Measurements from ENCODE around the gene KRTAP5-6. TPM values are rescaled to one million over a fixed set of nuclear protein-coding genes. Genes with fewer than 3 reads are reported as not detected.

Gene KRTAP5-6
- total RNA-seq, 1 donor from 2014 or later, result not detected

DNA sequence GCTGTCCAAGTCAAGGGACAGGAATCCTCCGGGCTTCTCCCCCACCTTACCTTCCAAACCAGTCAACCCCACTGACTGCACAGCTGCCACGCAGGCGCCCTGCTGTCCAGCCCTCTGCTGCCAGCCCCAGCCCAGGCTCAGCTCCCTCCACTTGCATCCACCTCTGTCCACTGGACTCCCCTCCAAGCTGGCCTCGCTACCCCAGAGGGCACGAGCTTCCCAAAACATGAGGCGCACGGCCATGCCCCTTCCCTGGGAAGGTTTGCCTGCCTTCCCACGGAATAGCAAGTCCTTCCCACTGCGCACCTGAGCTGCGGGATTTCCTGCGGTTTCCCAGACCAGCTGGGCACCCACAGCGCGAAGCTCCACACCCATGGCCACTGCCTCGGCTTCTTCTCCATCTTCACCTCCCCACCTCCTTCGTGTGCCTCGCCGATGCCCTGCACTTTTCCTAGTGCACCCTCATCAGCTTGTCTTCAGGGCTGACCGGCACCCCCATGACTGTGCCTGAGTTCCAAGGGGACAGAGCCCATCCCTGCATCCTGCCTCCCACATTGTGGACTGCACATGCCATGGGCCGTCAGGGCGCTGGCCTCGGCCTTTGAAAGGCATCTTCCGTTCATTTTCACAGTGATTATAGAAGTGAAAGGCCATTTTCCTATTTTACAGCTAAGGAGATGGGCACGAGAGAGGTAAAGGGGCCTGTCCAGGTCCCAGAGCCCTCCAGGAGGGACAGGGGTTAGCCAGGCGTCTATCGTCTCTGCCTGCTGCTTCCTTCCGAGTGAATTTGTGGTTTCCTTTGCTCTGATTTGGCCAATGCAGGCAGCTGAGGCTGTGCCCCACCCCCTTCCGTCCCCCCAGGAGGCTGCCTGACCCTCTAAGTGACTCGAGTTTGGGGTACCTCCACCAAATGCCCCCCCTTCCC, 37.0 kb downstream of the KRTAP5-6 start:
- no peak for ATAC-seq

DNA sequence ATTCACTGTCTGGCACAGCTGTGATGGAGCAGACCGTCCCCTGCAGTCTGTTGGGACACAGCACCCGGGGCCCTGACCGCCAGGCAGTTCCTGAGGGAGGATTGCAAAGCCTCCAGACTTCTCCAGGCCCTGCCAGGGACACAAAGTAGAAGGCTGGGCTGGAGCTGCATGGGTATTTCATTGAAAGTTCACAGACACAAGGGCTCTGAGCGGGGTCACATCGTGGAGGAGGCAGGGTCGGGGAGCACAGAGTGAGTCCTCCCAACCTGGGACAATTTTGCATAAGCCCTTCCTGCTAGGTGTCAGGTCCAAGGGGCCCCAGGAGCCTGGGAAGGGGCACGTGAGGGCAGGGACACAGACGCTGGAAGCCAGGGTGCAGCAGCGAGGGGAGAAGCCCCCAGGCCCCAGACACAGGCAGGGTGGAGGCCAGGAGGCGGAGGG, 37.7 kb downstream of the KRTAP5-6 start:
- no peak for ATAC-seq

- ATAC-seq, result no peak
Observed at GRCh38 chr11:1735271-1735670, 38.3 kb downstream of the KRTAP5-6 start.

- ATAC-seq, result no peak
Observed at GRCh38 chr11:1736447-1736992, 39.5 kb downstream of the KRTAP5-6 start.

- ATAC-seq, result no peak
Observed at GRCh38 chr11:1737080-1737757, 40.2 kb downstream of the KRTAP5-6 start.

DNA sequence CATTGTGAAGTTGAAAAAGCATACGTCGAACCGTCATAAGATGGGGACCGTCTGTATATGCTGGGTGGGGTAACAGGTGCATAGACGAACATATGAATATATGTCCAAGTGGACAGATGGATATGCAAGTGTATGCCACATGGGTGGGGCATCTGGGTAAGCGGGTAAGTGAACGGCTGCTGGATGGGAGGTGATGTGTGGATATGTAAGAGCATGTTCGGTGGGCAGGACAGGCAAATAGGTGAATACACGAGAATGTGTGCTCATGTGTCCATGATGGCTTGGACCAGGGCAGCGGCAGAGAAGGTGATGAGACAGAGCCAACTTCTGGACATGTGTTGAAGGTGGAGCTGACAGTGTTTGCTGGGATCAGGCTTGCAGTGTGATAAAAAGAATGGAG, 41.4 kb downstream of the KRTAP5-6 start:
- ATAC-seq, result no peak

DNA sequence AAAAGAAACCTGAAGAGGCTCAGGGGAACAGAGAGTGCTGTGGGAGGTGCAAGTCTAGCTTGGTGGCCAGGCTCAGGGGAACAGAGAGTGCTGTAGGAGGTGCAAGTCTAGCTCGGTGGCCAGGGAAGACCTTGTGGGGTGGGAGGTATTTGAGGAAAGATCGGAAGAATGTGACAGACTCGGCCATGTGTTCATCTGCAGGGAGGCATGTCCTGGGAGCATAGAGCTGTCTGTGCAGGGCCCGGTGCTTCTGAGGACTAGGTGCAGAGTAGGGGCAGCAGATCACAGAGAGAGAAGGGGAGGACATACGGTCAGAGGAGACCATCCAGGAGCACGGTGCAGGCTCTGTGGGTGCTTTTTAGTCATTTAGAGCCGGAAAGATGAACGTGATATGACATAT, 42.6 kb downstream of the KRTAP5-6 start:
- ATAC-seq, result no peak

- ATAC-seq, result no peak
Observed at GRCh38 chr11:1740786-1741530, 44.0 kb downstream of the KRTAP5-6 start.

GRCh38 chr11:1741741-1742140, 44.7 kb downstream of the KRTAP5-6 start:
- ATAC-seq, result no peak

DNA sequence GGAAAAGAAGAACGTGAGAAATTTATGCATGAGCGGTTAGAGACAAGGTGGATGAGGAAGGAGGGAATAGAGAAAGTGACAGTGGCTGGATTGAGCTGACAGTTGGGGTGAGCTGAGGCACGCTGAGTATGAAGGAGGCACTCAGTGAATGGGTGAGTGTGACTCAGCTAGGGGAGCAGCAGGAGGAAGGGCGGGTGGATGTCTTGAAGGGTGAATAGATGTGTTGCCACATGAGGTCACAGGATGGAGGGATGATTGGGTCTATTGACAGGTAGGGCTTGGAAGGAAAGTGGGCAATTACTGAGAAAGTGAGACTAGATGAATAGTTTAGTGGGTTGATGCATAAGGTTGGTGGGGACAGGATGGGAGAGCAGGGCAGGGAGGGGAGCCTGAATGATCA, 45.4 kb downstream of the KRTAP5-6 start:
- peak; percentile 43 for ATAC-seq

DNA sequence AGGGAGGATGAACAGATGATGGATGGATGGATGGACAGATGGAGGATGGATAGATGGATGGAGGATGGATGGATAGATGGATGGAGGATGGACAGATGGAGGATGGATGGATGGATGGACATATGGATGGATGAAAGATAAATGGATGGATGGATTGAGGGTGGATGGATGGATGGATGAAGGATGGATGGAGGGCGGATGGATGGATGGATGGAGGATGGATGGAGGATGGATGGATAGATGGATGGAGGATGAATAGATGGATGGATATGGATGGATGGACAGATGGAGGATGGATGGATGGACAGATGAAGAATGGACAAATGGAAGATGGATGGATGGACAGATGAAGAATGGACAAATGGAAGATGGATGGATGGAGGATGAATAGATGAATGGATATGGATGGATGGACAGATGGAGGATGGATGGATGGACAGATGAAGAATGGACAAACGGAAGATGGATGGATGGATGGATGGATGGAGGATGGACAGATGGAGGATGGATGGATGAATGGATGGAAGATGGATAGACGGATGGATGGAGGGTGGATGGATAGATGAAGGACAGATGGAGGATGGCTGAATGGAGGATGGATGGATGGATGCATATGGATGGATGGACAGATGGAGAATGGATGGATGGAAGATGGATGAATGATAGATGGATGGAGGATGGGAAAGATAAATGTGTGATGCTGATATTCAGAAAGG, 46.0 kb downstream of the KRTAP5-6 start:
- ATAC-seq, result no peak

- ATAC-seq, result no peak
Observed at GRCh38 chr11:1743585-1744136, 46.7 kb downstream of the KRTAP5-6 start.

GRCh38 chr11:1744137-1744886, 47.3 kb downstream of the KRTAP5-6 start:
- ATAC-seq, result no peak

GRCh38 chr11:1744891-1745700, 48.1 kb downstream of the KRTAP5-6 start:
- no peak for ATAC-seq

DNA sequence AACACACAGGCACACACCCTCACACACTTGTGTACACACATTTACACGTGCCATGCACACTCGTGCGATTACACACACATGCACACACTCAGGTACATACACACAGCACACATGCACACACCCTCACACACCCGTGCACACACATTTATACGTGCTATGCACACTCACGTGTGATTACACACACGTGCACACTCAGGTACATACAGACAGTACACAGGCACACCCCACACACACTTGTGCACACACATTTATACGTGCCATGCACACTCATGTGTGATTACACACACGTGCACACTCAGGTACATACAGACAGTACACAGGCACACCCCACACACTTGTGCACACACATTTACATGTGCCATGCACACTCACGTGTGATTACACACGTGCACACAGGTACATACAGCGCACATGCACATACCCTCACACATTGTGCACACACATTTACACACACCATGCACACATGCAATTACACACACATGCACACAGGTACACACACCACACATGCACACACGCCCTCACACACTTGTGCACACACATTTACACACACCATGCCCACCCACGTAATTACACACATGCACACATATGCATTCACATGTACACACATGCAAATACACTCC, 48.8 kb downstream of the KRTAP5-6 start:
- ATAC-seq, result no peak

DNA sequence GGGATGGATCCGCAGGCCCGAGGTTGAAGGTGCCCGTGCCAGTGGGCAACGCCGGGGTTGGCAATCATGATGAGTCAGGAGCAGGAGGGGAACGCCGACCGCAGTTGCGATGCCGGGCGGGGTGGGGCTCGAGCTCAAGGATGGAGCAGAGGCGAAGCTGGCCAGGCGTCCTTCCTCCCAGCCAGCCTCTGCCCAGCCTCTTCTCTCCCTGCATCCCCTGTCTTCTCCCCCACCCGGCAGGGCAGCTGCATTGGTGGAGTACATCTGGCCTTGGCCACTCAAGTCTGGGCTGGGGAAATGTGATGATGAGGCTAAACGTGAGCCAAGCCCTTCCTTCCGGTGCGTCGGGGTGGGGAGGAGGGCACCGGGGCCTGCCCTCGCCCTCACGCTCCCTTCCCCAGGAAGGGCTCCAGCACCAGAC, 49.5 kb downstream of the KRTAP5-6 start:
- no peak for ATAC-seq

DNA sequence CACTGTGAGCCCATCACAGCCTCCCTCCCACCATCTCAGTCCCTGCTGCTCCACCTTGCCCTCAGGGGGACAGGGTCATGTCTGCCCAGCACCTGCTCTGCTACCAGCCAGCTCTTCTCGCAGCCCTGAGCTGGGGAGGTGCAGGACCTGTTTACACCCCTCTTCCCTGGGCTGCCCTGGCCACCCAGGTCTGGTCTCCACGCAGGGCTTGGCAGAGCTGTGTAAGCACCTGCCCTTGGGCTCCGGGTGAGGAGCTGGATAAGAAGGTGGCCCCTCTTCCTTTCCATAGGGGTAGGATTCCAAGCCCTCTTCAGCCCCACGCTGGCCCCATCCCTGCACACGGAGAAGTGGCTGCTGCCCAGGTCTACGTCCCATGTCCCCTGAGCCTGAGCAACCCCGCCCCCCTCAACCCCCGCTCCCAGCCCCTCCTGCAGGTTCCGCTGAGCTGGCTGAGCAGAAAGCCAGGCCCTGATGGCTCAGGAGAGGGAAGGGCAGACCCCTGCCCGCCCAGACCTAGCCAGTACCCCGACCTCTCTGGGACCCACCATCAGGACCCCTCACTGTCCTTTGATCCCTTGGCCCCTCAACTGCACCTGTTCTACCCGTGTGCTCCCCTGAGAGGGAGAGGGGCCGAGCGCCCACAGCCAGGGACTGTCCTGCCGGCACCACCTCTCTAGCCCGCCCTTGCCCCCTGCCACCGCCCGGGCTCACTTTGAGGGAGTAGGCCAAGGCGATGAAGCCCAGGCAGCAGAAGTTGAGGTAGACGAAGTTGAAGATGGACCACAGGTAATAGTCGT, 50.2 kb downstream of the KRTAP5-6 start:
- no peak for ATAC-seq
